Tibial artery (tissue), 4 donors: ENCODE measurements around the gene PALLD.

Experiments
- DNase-seq, 2 donors: peaks; one replicate each; pipeline ENCODE4 v3.0.0-alpha.2; 2019
- H3K27ac ChIP-seq, 2 donors: fragments of 200-600 bp; sonication (generic) in 1 of 2; 1 replicate in 1 of 2; 2 replicates in 1 of 2; pipeline ENCODE4 v1.5.1; 2018 to 2019; ENCODE audit warnings: mild to moderate bottlenecking in 1 of 2
- H3K27me3 ChIP-seq, 2 donors: fragments of 200-600 bp; sonication (generic) in 1 of 2; one replicate each; pipeline versions ENCODE4 v1.5.1 to v1.6.0; 2016 to 2019
- H3K36me3 ChIP-seq, 3 donors: fragments of 200-600 bp; sonication (generic) in 2 of 3; one replicate each; pipeline ENCODE4 v1.5.1; 2016 to 2019; ENCODE audit warnings: mild to moderate bottlenecking in 2 of 3
- H3K4me1 ChIP-seq, 4 donors: fragments of 200-600 bp; sonication (generic) in 2 of 4; 1 replicate in 3 of 4; 2 replicates in 1 of 4; pipeline ENCODE4 v1.5.1; 2016 to 2019
- H3K4me3 ChIP-seq, 2 donors: fragments of 200-600 bp; sonication (generic) in 1 of 2; 1 replicate in 1 of 2; 2 replicates in 1 of 2; pipeline ENCODE4 v1.5.1; 2018 to 2019; ENCODE audit warnings: mild to moderate bottlenecking in 2 of 2
- H3K9me3 ChIP-seq, 3 donors: fragments of 200-600 bp; sonication (generic) in 1 of 3; one replicate each; pipeline ENCODE4 v1.5.1; 2016 to 2019
- intact Hi-C: fragments of 100-400 bp; cut with DNase I; formaldehyde crosslinking; loops from one replicate; pipeline ENCODE4 v1.15.0; 2023; ENCODE audit warnings: low total_unique reads
- TF ChIP-seq, protein P1 (sequence below), 2 experiments: fragments of 200-600 bp in 1 of 2; fragments of 450-650 bp in 1 of 2; IDR thresholded peaks; one replicate each; pipeline ENCODE4 v1.5.1; 2017 to 2019; ENCODE audit warnings: antibody characterized with exemption in 2 of 2, mild to moderate bottlenecking in 1 of 2, moderate library complexity in 1 of 2

Gene PALLD

DNA sequence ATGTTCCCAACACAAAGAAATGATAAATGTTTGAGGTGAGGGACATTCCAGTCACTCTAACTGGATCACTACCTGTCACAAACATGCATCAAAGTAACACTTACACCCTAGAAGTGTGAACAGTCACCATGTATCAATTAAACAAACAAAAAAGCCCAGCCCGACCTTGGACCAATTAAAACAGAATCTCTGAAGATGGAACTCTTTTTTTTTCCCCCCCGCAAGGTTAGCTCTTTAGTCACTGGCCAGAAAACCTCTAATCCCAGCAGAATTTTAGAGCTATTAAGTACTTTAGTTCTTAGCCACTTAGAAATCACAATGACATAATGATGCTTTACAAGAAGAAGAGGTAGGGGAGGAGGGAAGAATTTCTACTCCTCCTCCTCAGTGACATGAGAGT is 154.5 kb downstream of the PALLD start:
- Histone ChIP-seq H3K27ac (no peak overlapping the region), H3K36me3 (no peaks in the 10 kb centered on the region), H3K4me1 (peaks cover 0 to 25% (median 9%) of the 10 kb centered on the region in 4 donors), H3K4me3 (no peak overlapping the region), H3K9me3 (no peaks in the 10 kb centered on the region), H3K27me3 (no peaks in the 10 kb centered on the region)
- TF ChIP-seq, protein P1, sequence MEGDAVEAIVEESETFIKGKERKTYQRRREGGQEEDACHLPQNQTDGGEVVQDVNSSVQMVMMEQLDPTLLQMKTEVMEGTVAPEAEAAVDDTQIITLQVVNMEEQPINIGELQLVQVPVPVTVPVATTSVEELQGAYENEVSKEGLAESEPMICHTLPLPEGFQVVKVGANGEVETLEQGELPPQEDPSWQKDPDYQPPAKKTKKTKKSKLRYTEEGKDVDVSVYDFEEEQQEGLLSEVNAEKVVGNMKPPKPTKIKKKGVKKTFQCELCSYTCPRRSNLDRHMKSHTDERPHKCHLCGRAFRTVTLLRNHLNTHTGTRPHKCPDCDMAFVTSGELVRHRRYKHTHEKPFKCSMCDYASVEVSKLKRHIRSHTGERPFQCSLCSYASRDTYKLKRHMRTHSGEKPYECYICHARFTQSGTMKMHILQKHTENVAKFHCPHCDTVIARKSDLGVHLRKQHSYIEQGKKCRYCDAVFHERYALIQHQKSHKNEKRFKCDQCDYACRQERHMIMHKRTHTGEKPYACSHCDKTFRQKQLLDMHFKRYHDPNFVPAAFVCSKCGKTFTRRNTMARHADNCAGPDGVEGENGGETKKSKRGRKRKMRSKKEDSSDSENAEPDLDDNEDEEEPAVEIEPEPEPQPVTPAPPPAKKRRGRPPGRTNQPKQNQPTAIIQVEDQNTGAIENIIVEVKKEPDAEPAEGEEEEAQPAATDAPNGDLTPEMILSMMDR (IDR thresholded peaks at IDR 0.05), result no peak
- intact Hi-C loops, result no loop called here
- no peak for DNase-seq

DNA sequence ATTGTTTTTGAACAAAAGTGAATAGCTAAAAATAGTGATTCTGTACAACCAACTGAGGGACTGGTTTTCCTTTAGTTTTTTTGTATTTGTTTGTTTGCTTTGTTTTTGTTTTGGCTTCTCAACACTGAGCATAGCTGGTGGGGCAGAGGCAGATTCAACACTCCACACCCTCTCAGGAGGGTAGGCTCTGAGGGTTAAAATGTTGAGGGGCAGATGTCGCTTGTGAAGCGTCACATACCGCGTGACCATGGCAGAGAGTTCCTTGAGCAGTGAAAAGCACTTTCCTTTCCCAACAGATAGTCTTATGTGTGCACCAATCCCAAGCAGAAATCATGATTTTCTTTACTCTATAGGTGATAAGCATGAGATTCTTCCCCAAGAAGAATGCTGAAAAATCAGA is 155.0 kb downstream of the PALLD start:
- no peaks in the 10 kb centered on the region for H3K27me3 ChIP-seq
- H3K4me1 ChIP-seq, result peaks cover 0 to 30% (median 12%) of the 10 kb centered on the region in 4 donors
- H3K27ac ChIP-seq, result no peak overlapping the region
- TF ChIP-seq, protein P1 (IDR thresholded peaks at IDR 0.05), result no peak
- no peak for DNase-seq
- H3K36me3 ChIP-seq, result no peaks in the 10 kb centered on the region
- H3K4me3 ChIP-seq, result no peak overlapping the region
- no peaks in the 10 kb centered on the region for H3K9me3 ChIP-seq
- intact Hi-C loops, result no loop called here

DNA sequence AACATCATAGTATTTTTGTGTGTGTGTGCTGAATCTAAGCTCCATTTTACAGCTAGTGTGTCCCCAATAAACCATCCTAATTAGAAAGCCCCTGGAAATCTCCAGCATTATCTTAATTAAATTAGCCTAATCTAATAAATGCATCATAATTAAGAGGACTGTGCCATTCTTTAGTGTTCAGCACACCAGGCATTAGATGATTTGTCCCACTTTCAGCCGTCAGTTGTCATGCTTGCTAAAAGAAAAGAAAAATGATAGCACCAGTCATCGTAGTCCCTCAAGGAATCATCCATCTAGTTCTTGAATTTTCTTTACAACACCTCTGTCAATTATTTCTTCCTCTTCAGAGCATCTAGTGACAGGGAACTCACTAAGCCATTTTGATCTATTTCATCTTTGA is 155.9 kb downstream of the PALLD start:
- Histone ChIP-seq H3K27me3 (no peaks in the 10 kb centered on the region), H3K4me3 (no peak overlapping the region), H3K4me1 (peaks cover 0 to 27% (median 14%) of the 10 kb centered on the region in 4 donors), H3K27ac (no peak overlapping the region), H3K9me3 (no peaks in the 10 kb centered on the region), H3K36me3 (no peaks in the 10 kb centered on the region)
- intact Hi-C loops, result no loop called here
- no peak for DNase-seq
- TF ChIP-seq, protein P1 (IDR thresholded peaks at IDR 0.05), result no peak

DNA sequence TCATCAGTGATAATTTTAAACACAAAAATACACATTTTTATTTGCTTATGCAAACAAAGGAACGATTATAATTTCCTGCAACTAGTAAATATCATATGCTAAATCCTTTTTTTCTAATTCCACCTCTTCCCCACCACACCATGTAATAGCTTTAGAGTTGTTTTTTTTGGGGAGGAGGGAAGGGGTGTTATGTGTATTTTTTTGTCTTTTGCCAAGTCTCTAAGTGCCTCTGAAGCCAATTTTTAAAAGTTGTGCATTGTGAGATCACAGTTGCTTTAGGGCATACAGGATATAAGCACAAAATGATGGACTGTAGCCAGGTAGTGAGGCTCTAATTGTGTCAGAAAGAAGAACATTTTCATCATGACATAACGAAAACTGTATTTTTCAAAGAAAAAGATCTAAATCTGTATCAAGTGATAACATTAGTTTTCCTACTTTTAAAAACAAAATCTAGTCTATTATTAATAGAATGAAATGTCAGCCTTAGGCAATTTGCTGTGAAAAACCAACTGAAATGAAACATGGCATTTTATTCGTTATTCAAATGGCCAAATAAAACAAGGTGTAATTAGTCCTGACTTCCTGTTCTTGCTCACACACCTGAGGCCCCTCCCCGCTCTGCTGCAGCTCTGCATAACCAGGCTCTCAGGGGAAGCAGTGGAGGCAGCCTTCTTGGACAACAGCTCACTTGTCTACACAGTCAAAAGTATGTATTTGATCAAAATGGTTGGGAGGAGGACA is 157.4 kb downstream of the PALLD start:
- no peaks in the 10 kb centered on the region for H3K36me3 ChIP-seq
- intact Hi-C loops, result no loop called here
- H3K4me1 ChIP-seq, result peaks cover 0 to 22% (median 12%) of the 10 kb centered on the region in 4 donors
- TF ChIP-seq, protein P1 (IDR thresholded peaks at IDR 0.05), result no peak
- no peaks in the 10 kb centered on the region for H3K9me3 ChIP-seq
- H3K4me3 ChIP-seq, result no peak overlapping the region
- H3K27me3 ChIP-seq, result no peaks in the 10 kb centered on the region
- H3K27ac ChIP-seq, result no peak overlapping the region
- DNase-seq, result no peak

DNA sequence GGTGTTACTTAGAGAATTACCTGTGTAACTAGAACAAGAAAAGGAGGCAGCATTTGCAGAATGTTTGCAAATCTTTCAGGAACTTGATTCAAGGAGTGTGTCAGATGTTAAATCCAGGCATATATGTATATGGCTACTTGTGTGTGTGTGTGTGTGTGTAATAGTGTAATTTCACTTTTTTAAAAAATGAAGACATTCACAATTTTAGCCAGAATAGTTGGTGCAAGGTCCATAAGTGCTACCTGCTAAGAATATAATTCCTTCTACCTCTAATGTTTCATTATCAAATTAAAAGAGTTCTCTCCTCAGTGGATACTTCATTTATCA is 158.0 kb downstream of the PALLD start:
- no peak for DNase-seq
- H3K27me3 ChIP-seq, result no peaks in the 10 kb centered on the region
- H3K4me1 ChIP-seq, result peaks cover 0 to 22% (median 12%) of the 10 kb centered on the region in 4 donors
- no peak overlapping the region for H3K27ac ChIP-seq
- intact Hi-C loops, result no loop called here
- no peaks in the 10 kb centered on the region for H3K9me3 ChIP-seq
- H3K36me3 ChIP-seq, result no peaks in the 10 kb centered on the region
- no peak overlapping the region for H3K4me3 ChIP-seq
- TF ChIP-seq, protein P1 (IDR thresholded peaks at IDR 0.05), result no peak
